Breast epithelium (tissue), 4 donors: ENCODE measurements around the gene MAMDC4. TPM values are rescaled to one million over a fixed set of nuclear protein-coding genes. Genes with fewer than 3 reads are reported as not detected.
"Not testable (repeated sequence)": the region's sequence is repeated elsewhere in the genome, so short reads cannot be mapped to it uniquely, and the experiment has no call there.

Source experiments
- DNase-seq, 2 donors: peaks; one replicate each; pipeline ENCODE4 v3.0.0-alpha.2; 2019; ENCODE audit warnings: low spot score in 2 of 2
- H3K27ac ChIP-seq, 2 donors: fragments of 200-600 bp; sonication (generic) in 1 of 2; one replicate each; pipeline ENCODE4 v1.5.1; 2016 to 2019; ENCODE audit warnings: mild to moderate bottlenecking in 1 of 2
- H3K27me3 ChIP-seq, 2 donors: fragments of 200-600 bp; sonication (generic) in 1 of 2; one replicate each; pipeline versions ENCODE4 v1.5.1 to v1.6.0; 2017 to 2019; ENCODE audit warnings: control low read depth in 1 of 2, mild to moderate bottlenecking in 1 of 2
- H3K36me3 ChIP-seq: fragments of 200-600 bp; one replicate; pipeline ENCODE4 v1.5.1; 2019
- H3K4me1 ChIP-seq, 2 donors: fragments of 200-600 bp; sonication (generic); one replicate each; pipeline ENCODE4 v1.5.1; 2016 to 2019; ENCODE audit warnings: control low read depth in 1 of 2
- H3K4me3 ChIP-seq, 3 donors: fragments of 200-600 bp; sonication (generic); 1 replicate in 2 of 3; 2 replicates in 1 of 3; pipeline ENCODE4 v1.5.1; 2016 to 2019; ENCODE audit warnings: mild to moderate bottlenecking in 3 of 3, moderate library complexity in 2 of 3
- H3K9me3 ChIP-seq, 2 donors: fragments of 200-600 bp; sonication (generic) in 1 of 2; one replicate each; pipeline ENCODE4 v1.5.1; 2016 to 2019; ENCODE audit warnings: control low read depth in 1 of 2
- POLR2A ChIP-seq: fragments of 450-650 bp; IDR thresholded peaks from one replicate; pipeline ENCODE4 v1.6.1; 2016; ENCODE audit warnings: antibody characterized with exemption, mild to moderate bottlenecking, moderate library complexity
- POLR2AphosphoS5 ChIP-seq, 3 donors: sonication (generic); formaldehyde crosslinking; IDR thresholded peaks; one replicate each; pipeline ENCODE4 v1.6.1; 2017; ENCODE audit warnings: antibody characterized with exemption in 3 of 3
- intact Hi-C: fragments of 100-400 bp; cut with DNase I; formaldehyde crosslinking; loops from one replicate; pipeline ENCODE4 v1.15.1; 2023; ENCODE audit warnings: low total_unique reads
- total RNA-seq, 3 donors: library from RNA; depleted of rRNA; stranded (reverse); fragments of >200 nt; gene quantifications; one replicate each; pipeline ENCODE4 v1.1.0, GENCODE V29; 2016
- TF ChIP-seq, protein P1 (sequence below), 3 donors: fragments of 450-650 bp; IDR thresholded peaks; one replicate each; pipeline ENCODE4 v1.5.1; 2016 to 2017; ENCODE audit warnings: antibody characterized with exemption in 3 of 3, mild to moderate bottlenecking in 3 of 3, moderate library complexity in 3 of 3

The MAMDC4 gene
- total RNA-seq, 3 donors from 2014 or later = 0.64 to 5.6 (median 3.4) TPM

GRCh38 chr9:136842380-136842948, 9.7 kb upstream of the MAMDC4 start, which contains the start of gene AJM1:
Gene AJM1, plus strand, starts transcription at chr9:136842478. Its CDS starts 1,937 bp downstream, at chr9:136844415.
- peak within 1 kb of the TSS; percentile 29 to 62 (median 49) for H3K4me3 ChIP-seq
- H3K36me3 ChIP-seq, H3K9me3 ChIP-seq, H3K27ac ChIP-seq, intact Hi-C loops: not testable (repeated sequence)
- peaks cover 0 to 17% of the 10 kb centered on the region in 2 donors for H3K4me1 ChIP-seq
- H3K27me3 ChIP-seq = peaks cover 15 to 37% of the 10 kb centered on the region in 2 donors
- TF ChIP-seq, protein P1, sequence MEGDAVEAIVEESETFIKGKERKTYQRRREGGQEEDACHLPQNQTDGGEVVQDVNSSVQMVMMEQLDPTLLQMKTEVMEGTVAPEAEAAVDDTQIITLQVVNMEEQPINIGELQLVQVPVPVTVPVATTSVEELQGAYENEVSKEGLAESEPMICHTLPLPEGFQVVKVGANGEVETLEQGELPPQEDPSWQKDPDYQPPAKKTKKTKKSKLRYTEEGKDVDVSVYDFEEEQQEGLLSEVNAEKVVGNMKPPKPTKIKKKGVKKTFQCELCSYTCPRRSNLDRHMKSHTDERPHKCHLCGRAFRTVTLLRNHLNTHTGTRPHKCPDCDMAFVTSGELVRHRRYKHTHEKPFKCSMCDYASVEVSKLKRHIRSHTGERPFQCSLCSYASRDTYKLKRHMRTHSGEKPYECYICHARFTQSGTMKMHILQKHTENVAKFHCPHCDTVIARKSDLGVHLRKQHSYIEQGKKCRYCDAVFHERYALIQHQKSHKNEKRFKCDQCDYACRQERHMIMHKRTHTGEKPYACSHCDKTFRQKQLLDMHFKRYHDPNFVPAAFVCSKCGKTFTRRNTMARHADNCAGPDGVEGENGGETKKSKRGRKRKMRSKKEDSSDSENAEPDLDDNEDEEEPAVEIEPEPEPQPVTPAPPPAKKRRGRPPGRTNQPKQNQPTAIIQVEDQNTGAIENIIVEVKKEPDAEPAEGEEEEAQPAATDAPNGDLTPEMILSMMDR (IDR thresholded peaks at IDR 0.05) = peak; percentile 31 to 86 (median 77)
- peak in 1 of 3 donors; percentile 11 for TF ChIP-seq POLR2AphosphoS5 (IDR thresholded peaks at IDR 0.05)
- DNase-seq = peak; percentile 58 to 72

GRCh38 chr9:136843159-136843800, 8.9 kb upstream of the MAMDC4 start:
- H3K36me3 ChIP-seq, H3K27ac ChIP-seq, intact Hi-C loops, H3K9me3 ChIP-seq, DNase-seq: not testable (repeated sequence)
- Histone ChIP-seq H3K4me3 (peak overlapping the region in 2 of 3 donors; percentile 49 to 62), H3K27me3 (peaks cover 15 to 37% of the 10 kb centered on the region in 2 donors), H3K4me1 (peaks cover 0 to 25% of the 10 kb centered on the region in 2 donors)

- H3K36me3 ChIP-seq, H3K9me3 ChIP-seq, H3K27ac ChIP-seq, intact Hi-C loops, DNase-seq: not testable (repeated sequence)
- Histone ChIP-seq H3K27me3 (peaks cover 15 to 37% of the 10 kb centered on the region in 2 donors), H3K4me3 (peak overlapping the region in 2 of 3 donors; percentile 25 to 62), H3K4me1 (peaks cover 0 to 25% of the 10 kb centered on the region in 2 donors)
- TF ChIP-seq, protein P1 (IDR thresholded peaks at IDR 0.05) = peak in 2 of 3 donors; percentile 52 to 62
Measured at GRCh38 chr9:136843801-136844740, 8.1 kb upstream of the MAMDC4 start.

- Histone ChIP-seq H3K4me1 (peaks cover 2 to 25% of the 10 kb centered on the region in 2 donors), H3K36me3 (no peaks in the 10 kb centered on the region), H3K9me3 (no peaks in the 10 kb centered on the region), H3K27me3 (peaks cover 15 to 37% of the 10 kb centered on the region in 2 donors), H3K27ac (no peak overlapping the region), H3K4me3 (peak overlapping the region in 1 of 3 donors; percentile 62)
- no peak for TF ChIP-seq POLR2AphosphoS5 (IDR thresholded peaks at IDR 0.05)
- TF ChIP-seq, protein P1 (IDR thresholded peaks at IDR 0.05) = no peak
- no peak for TF ChIP-seq POLR2A
- no peak for DNase-seq
- intact Hi-C loops = no loop called here
Measured at GRCh38 chr9:136844761-136845464, 7.2 kb upstream of the MAMDC4 start.
